Measurements from ENCODE around the gene IGF1.

IGF1 gene

GRCh38 chr12:102413396-102413795, 67.0 kb downstream of the IGF1 start:
- TF ChIP-seq FOXP2 (optimal IDR thresholded peaks at IDR 0.05; ENCODE audit: borderline replicate concordance, extremely low read depth, extremely low read length, insufficient read depth): no peak

GRCh38 chr12:102410511-102410910, 69.9 kb downstream of the IGF1 start:
- no peak for TF ChIP-seq SIN3A (IDR thresholded peaks at IDR 0.05; ENCODE audit: borderline replicate concordance, insufficient read depth, low read length)
- no peak for TF ChIP-seq REST (IDR thresholded peaks at IDR 0.05; ENCODE audit: insufficient read depth in 1 of 2, low read depth in 2 of 2, low read length in 2 of 2)
- TF ChIP-seq TAF1 (IDR thresholded peaks at IDR 0.05; ENCODE audit: borderline replicate concordance, insufficient read depth, low read length): no peak
- no peak for TF ChIP-seq FOXP2 (optimal IDR thresholded peaks at IDR 0.05; ENCODE audit: borderline replicate concordance, extremely low read depth, extremely low read length, insufficient read depth)
- no peak for TF ChIP-seq POLR2AphosphoS5 (IDR thresholded peaks at IDR 0.05; ENCODE audit: low read depth, low read length)

- TF ChIP-seq REST (IDR thresholded peaks at IDR 0.05; ENCODE audit: insufficient read depth in 1 of 2, low read depth in 2 of 2, low read length in 2 of 2): no peak
- no peak for TF ChIP-seq TAF1 (IDR thresholded peaks at IDR 0.05; ENCODE audit: borderline replicate concordance, insufficient read depth, low read length)
- TF ChIP-seq FOXP2 (optimal IDR thresholded peaks at IDR 0.05; ENCODE audit: borderline replicate concordance, extremely low read depth, extremely low read length, insufficient read depth): no peak
- TF ChIP-seq SIN3A (IDR thresholded peaks at IDR 0.05; ENCODE audit: borderline replicate concordance, insufficient read depth, low read length): no peak
- no peak for TF ChIP-seq POLR2AphosphoS5 (IDR thresholded peaks at IDR 0.05; ENCODE audit: low read depth, low read length)
Measured at GRCh38 chr12:102408487-102409297, 71.7 kb downstream of the IGF1 start.

GRCh38 chr12:102407776-102408486, 72.4 kb downstream of the IGF1 start:
- no peak for TF ChIP-seq POLR2AphosphoS5 (IDR thresholded peaks at IDR 0.05; ENCODE audit: low read depth, low read length)
- TF ChIP-seq SIN3A (IDR thresholded peaks at IDR 0.05; ENCODE audit: borderline replicate concordance, insufficient read depth, low read length): no peak
- TF ChIP-seq FOXP2 (optimal IDR thresholded peaks at IDR 0.05; ENCODE audit: borderline replicate concordance, extremely low read depth, extremely low read length, insufficient read depth): no peak
- no peak for TF ChIP-seq TAF1 (IDR thresholded peaks at IDR 0.05; ENCODE audit: borderline replicate concordance, insufficient read depth, low read length)
- no peak for TF ChIP-seq REST (IDR thresholded peaks at IDR 0.05; ENCODE audit: insufficient read depth in 1 of 2, low read depth in 2 of 2, low read length in 2 of 2)

GRCh38 chr12:102406033-102406584, 74.3 kb downstream of the IGF1 start:
- no peak for TF ChIP-seq POLR2AphosphoS5 (IDR thresholded peaks at IDR 0.05; ENCODE audit: low read depth, low read length)
- no peak for TF ChIP-seq SIN3A (IDR thresholded peaks at IDR 0.05; ENCODE audit: borderline replicate concordance, insufficient read depth, low read length)
- TF ChIP-seq TAF1 (IDR thresholded peaks at IDR 0.05; ENCODE audit: borderline replicate concordance, insufficient read depth, low read length): no peak
- TF ChIP-seq REST (IDR thresholded peaks at IDR 0.05; ENCODE audit: insufficient read depth in 1 of 2, low read depth in 2 of 2, low read length in 2 of 2): no peak
- no peak for TF ChIP-seq FOXP2 (optimal IDR thresholded peaks at IDR 0.05; ENCODE audit: borderline replicate concordance, extremely low read depth, extremely low read length, insufficient read depth)

Measured in PFSK-1 (cell line).